GM12878 (cell line): ENCODE data around the gene TPST1.

ENCODE experiments used
- BHLHE40 ChIP-seq, 2 experiments: fragments of 450-650 bp in 1 of 2; IDR thresholded peaks; 2 replicates each; pipeline ENCODE4 v1.6.1; 2011 to 2017; ENCODE audit warnings: low read depth in 2 of 2, borderline replicate concordance in 1 of 2, improper control_type of control experiment in 1 of 2, low read length in 1 of 2, mild to moderate bottlenecking in 1 of 2
- CBX3 ChIP-seq: fragments of 200-600 bp; sonication (generic); IDR thresholded peaks from 2 replicates; pipeline ENCODE4 v1.6.1; 2016; ENCODE audit warnings: low read depth, borderline replicate concordance
- PKNOX1 ChIP-seq: fragments of 450-650 bp; IDR thresholded peaks from 2 replicates; pipeline ENCODE4 v1.6.1; 2016; ENCODE audit warnings: mild to moderate bottlenecking
- POLR2A ChIP-seq: IDR thresholded peaks from 2 replicates; pipeline ENCODE4 v1.6.1; 2011; ENCODE audit warnings: low read depth, mild to moderate bottlenecking, low read length
- ZBTB33 ChIP-seq: fragments of 450-650 bp; IDR thresholded peaks from 2 replicates; pipeline ENCODE4 v1.6.1; 2017; ENCODE audit warnings: mild to moderate bottlenecking
- ZNF274 ChIP-seq: IDR thresholded peaks from one replicate; pipeline ENCODE4 v1.8.0; 2011; ENCODE audit not compliant: insufficient read length, insufficient read depth

- no peak for TF ChIP-seq POLR2A
- TF ChIP-seq ZNF274, result no peak
- TF ChIP-seq CBX3, result no peak
- TF ChIP-seq BHLHE40 (IDR thresholded peaks at IDR 0.05; ENCODE audit: borderline replicate concordance in 1 of 2, low read depth in 2 of 2, low read length in 1 of 2), result no peak
- TF ChIP-seq PKNOX1, result no peak
- TF ChIP-seq ZBTB33, result no peak
Observed at GRCh38 chr7:66198469-66198868, 6.7 kb upstream of the TPST1 start.
